ENCODE data around the gene CEP85L. TPM values are rescaled to one million over a fixed set of nuclear protein-coding genes. Genes with fewer than 3 reads are reported as not detected.

CEP85L gene
- total RNA-seq, 1 donor from 2014 or later: 42.3 TPM

- Mint-ChIP-seq H3K4me3 (no peak overlapping the region), H3K27me3 (no peaks in the 10 kb centered on the region), H3K9me3 (no peaks in the 10 kb centered on the region), H3K36me3 (ENCODE audit: low read depth) (peaks cover 10% of the 10 kb centered on the region), H3K27ac (no peak overlapping the region), H3K4me1 (peaks cover 8% of the 10 kb centered on the region)
- intact Hi-C loops (cut with micrococcal nuclease): no loop called here
- no peak for DNase-seq
These were observed 104.5 kb downstream of the CEP85L start for GRCh38 chr6:118546880-118547218.

- peaks cover 12% of the 10 kb centered on the region for H3K36me3 Mint-ChIP-seq (ENCODE audit: low read depth)
- H3K4me3 Mint-ChIP-seq: no peak overlapping the region
- no peaks in the 10 kb centered on the region for H3K9me3 Mint-ChIP-seq
- DNase-seq: no peak
- peaks cover 8% of the 10 kb centered on the region for H3K4me1 Mint-ChIP-seq
- H3K27ac Mint-ChIP-seq: no peak overlapping the region
- H3K27me3 Mint-ChIP-seq: no peaks in the 10 kb centered on the region
- intact Hi-C loops (cut with micrococcal nuclease): no loop called here
These were observed 105.1 kb downstream of the CEP85L start for GRCh38 chr6:118546164-118546879.

- intact Hi-C loops (cut with micrococcal nuclease): no loop called here
- Mint-ChIP-seq H3K27me3 (no peaks in the 10 kb centered on the region), H3K27ac (no peak overlapping the region), H3K36me3 (ENCODE audit: low read depth) (peaks cover 12% of the 10 kb centered on the region), H3K4me1 (peaks cover 6% of the 10 kb centered on the region), H3K4me3 (no peak overlapping the region), H3K9me3 (no peaks in the 10 kb centered on the region)
- no peak for DNase-seq
These were observed 107.3 kb downstream of the CEP85L start for GRCh38 chr6:118544105-118544504.

- DNase-seq: no peak
- H3K4me3 Mint-ChIP-seq: no peak overlapping the region
- H3K27ac Mint-ChIP-seq: no peak overlapping the region
- H3K9me3 Mint-ChIP-seq: no peaks in the 10 kb centered on the region
- intact Hi-C loops (cut with micrococcal nuclease): no loop called here
- H3K27me3 Mint-ChIP-seq: no peaks in the 10 kb centered on the region
- peaks cover 12% of the 10 kb centered on the region for H3K36me3 Mint-ChIP-seq (ENCODE audit: low read depth)
- peaks cover 3% of the 10 kb centered on the region for H3K4me1 Mint-ChIP-seq
These were observed 109.0 kb downstream of the CEP85L start for GRCh38 chr6:118542184-118542952.

- Mint-ChIP-seq H3K27ac (no peak overlapping the region), H3K9me3 (no peaks in the 10 kb centered on the region)
These were observed 113.8 kb downstream of the CEP85L start for GRCh38 chr6:118537574-118537973.

GRCh38 chr6:118536478-118536877, 114.9 kb downstream of the CEP85L start:
- intact Hi-C loops (cut with micrococcal nuclease): no loop called here
- H3K9me3 Mint-ChIP-seq: peaks cover 3% of the 10 kb centered on the region
- no peaks in the 10 kb centered on the region for H3K27me3 Mint-ChIP-seq
- peaks cover 20% of the 10 kb centered on the region for H3K36me3 Mint-ChIP-seq (ENCODE audit: low read depth)
- DNase-seq: no peak
- peaks cover 8% of the 10 kb centered on the region for H3K4me1 Mint-ChIP-seq
- H3K27ac Mint-ChIP-seq: no peak overlapping the region
- H3K4me3 Mint-ChIP-seq: no peak overlapping the region

More at GRCh38 chr6:118537574-118537973, 113.8 kb downstream of the CEP85L start:
- Mint-ChIP-seq H3K4me3 (no peak overlapping the region), H3K4me1 (peaks cover 8% of the 10 kb centered on the region), H3K36me3 (ENCODE audit: low read depth) (peaks cover 19% of the 10 kb centered on the region), H3K27me3 (no peaks in the 10 kb centered on the region)
- DNase-seq: no peak
- intact Hi-C loops (cut with micrococcal nuclease): no loop called here

- H3K27me3 Mint-ChIP-seq: no peaks in the 10 kb centered on the region
- peaks cover 25% of the 10 kb centered on the region for H3K36me3 Mint-ChIP-seq (ENCODE audit: low read depth)
- no peak for DNase-seq
- peaks cover 3% of the 10 kb centered on the region for H3K9me3 Mint-ChIP-seq
- no peak overlapping the region for H3K4me3 Mint-ChIP-seq
- H3K4me1 Mint-ChIP-seq: peaks cover 8% of the 10 kb centered on the region
- H3K27ac Mint-ChIP-seq: no peak overlapping the region
- intact Hi-C loops (cut with micrococcal nuclease): no loop called here
These were observed 116.1 kb downstream of the CEP85L start for GRCh38 chr6:118535176-118535844.

- Mint-ChIP-seq H3K36me3 (ENCODE audit: low read depth) (peaks cover 24% of the 10 kb centered on the region), H3K4me1 (peaks cover 9% of the 10 kb centered on the region), H3K27me3 (no peaks in the 10 kb centered on the region), H3K4me3 (no peak overlapping the region), H3K9me3 (peaks cover 3% of the 10 kb centered on the region), H3K27ac (no peak overlapping the region)
- intact Hi-C loops (cut with micrococcal nuclease): no loop called here
- DNase-seq: no peak
These were observed 120.4 kb downstream of the CEP85L start for GRCh38 chr6:118530942-118531341.

GRCh38 chr6:118529756-118530155, 121.6 kb downstream of the CEP85L start:
- peaks cover 10% of the 10 kb centered on the region for H3K4me1 Mint-ChIP-seq
- peaks cover 3% of the 10 kb centered on the region for H3K9me3 Mint-ChIP-seq
- H3K4me3 Mint-ChIP-seq: no peak overlapping the region
- intact Hi-C loops (cut with micrococcal nuclease): no loop called here
- no peak overlapping the region for H3K27ac Mint-ChIP-seq
- no peaks in the 10 kb centered on the region for H3K27me3 Mint-ChIP-seq
- H3K36me3 Mint-ChIP-seq (ENCODE audit: low read depth): peaks cover 20% of the 10 kb centered on the region
- DNase-seq: no peak

GRCh38 chr6:118528129-118528528, 123.3 kb downstream of the CEP85L start:
- Mint-ChIP-seq H3K27me3 (no peaks in the 10 kb centered on the region), H3K9me3 (peaks cover 6% of the 10 kb centered on the region), H3K4me3 (no peak overlapping the region), H3K36me3 (ENCODE audit: low read depth) (peaks cover 20% of the 10 kb centered on the region), H3K27ac (no peak overlapping the region), H3K4me1 (peaks cover 12% of the 10 kb centered on the region)
- intact Hi-C loops (cut with micrococcal nuclease): no loop called here
- no peak for DNase-seq

GRCh38 chr6:118525913-118526780, 125.2 kb downstream of the CEP85L start:
- peaks cover 22% of the 10 kb centered on the region for H3K36me3 Mint-ChIP-seq (ENCODE audit: low read depth)
- peaks cover 3% of the 10 kb centered on the region for H3K9me3 Mint-ChIP-seq
- peaks cover 12% of the 10 kb centered on the region for H3K4me1 Mint-ChIP-seq
- DNase-seq: no peak
- H3K4me3 Mint-ChIP-seq: no peak overlapping the region
- no peak overlapping the region for H3K27ac Mint-ChIP-seq
- intact Hi-C loops (cut with micrococcal nuclease): no loop called here
- H3K27me3 Mint-ChIP-seq: no peaks in the 10 kb centered on the region

GRCh38 chr6:118524686-118525085, 126.7 kb downstream of the CEP85L start:
- no peaks in the 10 kb centered on the region for H3K27me3 Mint-ChIP-seq
- no peak overlapping the region for H3K27ac Mint-ChIP-seq
- no peak overlapping the region for H3K4me3 Mint-ChIP-seq
- intact Hi-C loops (cut with micrococcal nuclease): no loop called here
- H3K36me3 Mint-ChIP-seq (ENCODE audit: low read depth): peaks cover 25% of the 10 kb centered on the region
- peaks cover 14% of the 10 kb centered on the region for H3K4me1 Mint-ChIP-seq
- DNase-seq: no peak
- peaks cover 6% of the 10 kb centered on the region for H3K9me3 Mint-ChIP-seq

GRCh38 chr6:118523216-118523615, 128.2 kb downstream of the CEP85L start:
- intact Hi-C loops (cut with micrococcal nuclease): no loop called here
- Mint-ChIP-seq H3K36me3 (ENCODE audit: low read depth) (peaks cover 36% of the 10 kb centered on the region), H3K4me3 (no peak overlapping the region), H3K4me1 (peaks cover 17% of the 10 kb centered on the region), H3K9me3 (peaks cover 6% of the 10 kb centered on the region), H3K27me3 (no peaks in the 10 kb centered on the region), H3K27ac (no peak overlapping the region)
- DNase-seq: no peak

All from activated CD4-positive, alpha-beta T cell treated with anti-CD3 and anti-CD28 coated beads, Interleukin-2, amount 10 ng/mL, durations not matched to agents 24 days and 14 days (primary cell).